Upper lobe of left lung (tissue), 6 donors: ENCODE measurements around the gene KIF6. TPM values are rescaled to one million over a fixed set of nuclear protein-coding genes. Genes with fewer than 3 reads are reported as not detected.

ENCODE experiments used
- ATAC-seq, 2 donors: fragments of 200-7000 bp; cut with Tn5 transposase; one replicate each; pipeline ENCODE4 v1.9.1; 2022; ENCODE audit warnings: mild to moderate bottlenecking in 2 of 2, moderate library complexity in 2 of 2; ENCODE audit not compliant: low FRiP score in 2 of 2
- DNase-seq, 2 donors: peaks; one replicate each; pipeline ENCODE4 v3.0.0-alpha.2; 2019 to 2020
- H3K27ac ChIP-seq, 4 donors: fragments of 200-600 bp; sonication (generic); one replicate each; pipeline ENCODE4 v1.5.1; 2016 to 2019
- H3K27me3 ChIP-seq, 4 donors: fragments of 200-600 bp; sonication (generic); one replicate each; pipeline ENCODE4 v1.5.1; 2017 to 2019
- H3K36me3 ChIP-seq, 4 donors: fragments of 200-600 bp; sonication (generic); one replicate each; pipeline ENCODE4 v1.5.1; 2016 to 2019
- H3K4me1 ChIP-seq, 4 donors: fragments of 200-600 bp; sonication (generic); one replicate each; pipeline ENCODE4 v1.5.1; 2018 to 2019
- H3K4me3 ChIP-seq, 4 donors: fragments of 200-600 bp; sonication (generic); one replicate each; pipeline ENCODE4 v1.5.1; 2017 to 2019; ENCODE audit warnings: mild to moderate bottlenecking in 2 of 4, moderate library complexity in 1 of 4
- H3K9me3 ChIP-seq, 4 donors: fragments of 200-600 bp; sonication (generic); one replicate each; pipeline ENCODE4 v1.5.1; 2018 to 2019
- EP300 ChIP-seq, 4 donors: sonication (generic); formaldehyde crosslinking; IDR thresholded peaks; one replicate each; pipeline ENCODE4 v1.5.1; 2017; ENCODE audit warnings: antibody characterized with exemption in 4 of 4, control low read depth in 2 of 4
- POLR2A ChIP-seq, 4 donors: fragments of 450-650 bp; IDR thresholded peaks; one replicate each; pipeline ENCODE4 v1.5.1; 2016 to 2017; ENCODE audit warnings: antibody characterized with exemption in 4 of 4, mild to moderate bottlenecking in 2 of 4
- POLR2AphosphoS5 ChIP-seq, 2 donors: sonication (generic); formaldehyde crosslinking; IDR thresholded peaks; one replicate each; pipeline ENCODE4 v1.5.1; 2017; ENCODE audit warnings: antibody characterized with exemption in 2 of 2
- WGBS, 2 donors: methylation state at CpG; one replicate each; pipeline ENCODE4 v1.1.5; 2017 to 2018; 5-methylcytosine and 5-hydroxymethylcytosine counted together
- total RNA-seq, 6 donors: library from RNA; depleted of rRNA in 4 of 6; stranded (reverse); fragments of >200 nt in 4 of 6; gene quantifications; one replicate each; pipeline versions ENCODE4 v1.1.0 to v1.2.1, GENCODE V29; 2016 to 2021
- TF ChIP-seq, protein P1 (sequence below), 6 experiments: fragments of 450-650 bp in 4 of 6; fragments of 200-600 bp in 2 of 6; sonication (generic) in 2 of 6; IDR thresholded peaks; one replicate each; pipeline ENCODE4 v1.5.1; 2016 to 2019; ENCODE audit warnings: antibody characterized with exemption in 6 of 6
- donor health status: DM: no; HTN: no; CAD: no; lungs with moderate emphysema.
- donor health status: DM: no; HTN: yes; CAD: no; lungs with severe emphysema.

KIF6 gene
- total RNA-seq, 6 donors from 2014 or later: 0.55 to 7.9 (median 1.5) TPM

DNA sequence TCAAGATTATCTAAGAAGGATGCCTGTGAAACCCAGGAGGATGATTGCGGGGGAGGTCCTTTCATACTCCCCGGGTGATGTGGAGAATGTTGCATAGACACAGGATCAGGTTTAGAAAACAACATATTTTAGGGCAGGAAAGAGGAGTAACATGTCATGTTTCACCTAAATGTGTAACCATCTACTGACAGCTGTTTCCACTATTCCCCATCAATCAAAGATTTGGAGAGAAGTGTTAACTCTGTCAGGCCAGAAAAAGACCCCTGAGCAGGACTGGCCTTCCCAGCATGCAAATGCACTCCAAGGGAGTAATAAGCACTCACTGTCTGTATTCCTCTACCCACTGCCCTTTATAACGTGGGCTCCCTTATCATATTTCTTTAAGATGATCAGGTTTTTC is 254.7 kb downstream of the KIF6 start:
- no peaks in the 10 kb centered on the region for H3K36me3 ChIP-seq

DNA sequence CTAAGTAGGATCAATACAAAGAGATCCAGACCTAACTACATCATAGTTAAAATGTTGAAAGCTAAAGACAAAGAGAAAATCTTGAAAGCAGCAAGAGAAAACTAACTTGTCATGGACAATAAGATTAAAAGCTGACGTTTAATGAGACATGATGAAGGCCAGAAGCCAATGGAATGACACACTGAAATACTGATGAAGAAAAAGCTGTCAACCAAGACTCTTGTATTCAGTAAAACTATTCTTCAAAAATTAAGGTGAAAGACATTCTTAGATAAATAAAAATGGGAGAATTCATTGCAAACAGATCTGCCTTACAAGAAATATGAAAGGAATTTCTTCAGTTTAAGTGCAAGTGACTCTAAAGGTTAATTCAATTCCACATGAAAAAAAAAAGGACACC is 256.8 kb downstream of the KIF6 start:
- Histone ChIP-seq H3K4me3 (no peak overlapping the region), H3K27me3 (no peaks in the 10 kb centered on the region), H3K9me3 (peaks cover 0 to 4% (median 0%) of the 10 kb centered on the region in 4 donors), H3K27ac (no peak overlapping the region), H3K4me1 (no peaks in the 10 kb centered on the region), H3K36me3 (no peaks in the 10 kb centered on the region)
- TF ChIP-seq EP300 (IDR thresholded peaks at IDR 0.05): no peak
- TF ChIP-seq POLR2A (IDR thresholded peaks at IDR 0.05): no peak
- TF ChIP-seq POLR2AphosphoS5 (IDR thresholded peaks at IDR 0.05): no peak
- TF ChIP-seq, protein P1, sequence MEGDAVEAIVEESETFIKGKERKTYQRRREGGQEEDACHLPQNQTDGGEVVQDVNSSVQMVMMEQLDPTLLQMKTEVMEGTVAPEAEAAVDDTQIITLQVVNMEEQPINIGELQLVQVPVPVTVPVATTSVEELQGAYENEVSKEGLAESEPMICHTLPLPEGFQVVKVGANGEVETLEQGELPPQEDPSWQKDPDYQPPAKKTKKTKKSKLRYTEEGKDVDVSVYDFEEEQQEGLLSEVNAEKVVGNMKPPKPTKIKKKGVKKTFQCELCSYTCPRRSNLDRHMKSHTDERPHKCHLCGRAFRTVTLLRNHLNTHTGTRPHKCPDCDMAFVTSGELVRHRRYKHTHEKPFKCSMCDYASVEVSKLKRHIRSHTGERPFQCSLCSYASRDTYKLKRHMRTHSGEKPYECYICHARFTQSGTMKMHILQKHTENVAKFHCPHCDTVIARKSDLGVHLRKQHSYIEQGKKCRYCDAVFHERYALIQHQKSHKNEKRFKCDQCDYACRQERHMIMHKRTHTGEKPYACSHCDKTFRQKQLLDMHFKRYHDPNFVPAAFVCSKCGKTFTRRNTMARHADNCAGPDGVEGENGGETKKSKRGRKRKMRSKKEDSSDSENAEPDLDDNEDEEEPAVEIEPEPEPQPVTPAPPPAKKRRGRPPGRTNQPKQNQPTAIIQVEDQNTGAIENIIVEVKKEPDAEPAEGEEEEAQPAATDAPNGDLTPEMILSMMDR (IDR thresholded peaks at IDR 0.05): no peak
- DNase-seq (no peak), ATAC-seq (no peak)
- WGBS, 2 donors: 84 to 89% methylated on average over 1 of the region's 1 CpG

More for the DNA sequence above, 254.7 kb downstream of the KIF6 start:
- 72 to 81% methylated on average over 3 of the region's 3 CpGs for WGBS, 2 donors
- Histone ChIP-seq H3K4me3 (no peak overlapping the region), H3K27me3 (no peaks in the 10 kb centered on the region), H3K27ac (no peak overlapping the region), H3K4me1 (no peaks in the 10 kb centered on the region), H3K9me3 (peaks cover 0 to 4% (median 0%) of the 10 kb centered on the region in 4 donors)
- TF ChIP-seq EP300 (IDR thresholded peaks at IDR 0.05) (no peak), POLR2AphosphoS5 (IDR thresholded peaks at IDR 0.05) (no peak), POLR2A (IDR thresholded peaks at IDR 0.05) (no peak)
- TF ChIP-seq, protein P1 (IDR thresholded peaks at IDR 0.05): no peak
- no peak for DNase-seq
- ATAC-seq: no peak

DNA sequence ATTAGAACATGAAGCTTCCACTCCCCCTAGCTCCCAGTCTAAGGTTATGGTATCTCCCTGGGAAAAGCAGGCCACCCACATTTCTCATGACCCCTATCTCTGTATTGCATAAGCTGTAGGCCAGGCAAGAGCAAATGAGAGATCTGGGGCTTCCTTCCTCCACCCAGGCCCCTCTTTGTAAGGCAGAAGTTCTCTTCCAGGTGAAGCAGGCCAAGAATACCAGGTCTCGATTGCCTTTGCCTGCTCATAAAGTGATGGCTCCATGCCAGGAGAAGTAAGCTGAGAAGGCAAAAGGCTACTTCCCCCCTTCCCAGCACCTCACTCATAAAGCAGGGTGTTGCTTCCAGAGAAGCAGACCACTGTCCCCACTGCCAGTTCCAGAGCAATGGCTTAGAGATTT is 258.6 kb downstream of the KIF6 start:
- TF ChIP-seq EP300 (IDR thresholded peaks at IDR 0.05): no peak
- TF ChIP-seq POLR2AphosphoS5 (IDR thresholded peaks at IDR 0.05): no peak
- TF ChIP-seq, protein P1 (IDR thresholded peaks at IDR 0.05): no peak
- TF ChIP-seq POLR2A (IDR thresholded peaks at IDR 0.05): no peak
- no peaks in the 10 kb centered on the region for H3K4me1 ChIP-seq
- H3K27me3 ChIP-seq: no peaks in the 10 kb centered on the region
- H3K9me3 ChIP-seq: peaks cover 0 to 4% (median 0%) of the 10 kb centered on the region in 4 donors
- WGBS, 2 donors: 77% methylated on average over 1 of the region's 1 CpG; no CpG with 5 or more reads in 1 of the 2 donors
- no peaks in the 10 kb centered on the region for H3K36me3 ChIP-seq
- no peak for DNase-seq
- no peak for ATAC-seq
- no peak overlapping the region for H3K27ac ChIP-seq
- no peak overlapping the region for H3K4me3 ChIP-seq

DNA sequence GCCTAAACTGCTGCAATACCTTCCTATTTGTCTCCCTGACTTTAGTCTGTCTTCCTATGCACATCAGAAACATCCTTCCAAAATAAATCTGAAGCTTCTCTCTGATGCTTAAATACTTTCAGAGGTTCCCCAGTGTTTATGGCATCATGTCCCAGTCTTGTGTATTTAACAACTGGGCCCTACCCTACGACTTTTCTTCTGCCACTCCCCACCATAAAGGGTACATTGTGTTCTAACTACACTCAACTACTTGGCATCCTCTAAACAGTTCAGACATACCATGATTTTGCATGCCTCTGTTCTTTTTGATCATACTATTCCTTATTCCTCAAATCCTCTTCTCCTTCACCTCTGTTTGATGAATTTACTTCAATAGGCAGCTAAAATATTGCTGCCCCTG is 259.7 kb downstream of the KIF6 start:
- no peaks in the 10 kb centered on the region for H3K4me1 ChIP-seq
- no peak overlapping the region for H3K4me3 ChIP-seq
- H3K36me3 ChIP-seq: no peaks in the 10 kb centered on the region
- DNase-seq (no peak), ATAC-seq (no peak)
- no peak overlapping the region for H3K27ac ChIP-seq
- H3K9me3 ChIP-seq: peaks cover 0 to 4% (median 0%) of the 10 kb centered on the region in 4 donors
- TF ChIP-seq POLR2AphosphoS5 (IDR thresholded peaks at IDR 0.05) (no peak), POLR2A (IDR thresholded peaks at IDR 0.05) (no peak), EP300 (IDR thresholded peaks at IDR 0.05) (no peak)
- TF ChIP-seq, protein P1 (IDR thresholded peaks at IDR 0.05): no peak
- WGBS, 2 donors: 67 to 77% methylated on average over 1 of the region's 1 CpG
- no peaks in the 10 kb centered on the region for H3K27me3 ChIP-seq

DNA sequence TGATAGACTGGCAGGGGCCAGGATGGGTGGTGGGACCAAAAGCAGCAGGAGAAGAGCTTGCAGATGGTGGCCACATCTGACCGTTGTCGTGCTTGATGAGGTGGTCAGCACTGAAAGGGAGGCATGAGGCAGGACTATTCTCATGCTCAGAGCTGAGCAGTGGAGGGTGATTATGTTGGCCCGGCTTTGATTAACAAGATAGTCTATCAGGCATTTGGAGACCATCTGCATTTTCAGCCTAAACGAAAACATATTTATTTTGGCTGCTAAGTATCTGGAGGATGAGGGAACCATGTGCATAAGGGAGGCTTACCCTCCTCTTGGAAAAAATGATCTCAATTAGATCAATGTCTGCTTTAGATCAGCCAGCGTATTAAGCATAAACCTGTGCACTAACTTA is 261.1 kb downstream of the KIF6 start:
- Histone ChIP-seq H3K4me3 (no peak overlapping the region), H3K27me3 (no peaks in the 10 kb centered on the region), H3K9me3 (peaks cover 0 to 4% (median 0%) of the 10 kb centered on the region in 4 donors), H3K4me1 (no peaks in the 10 kb centered on the region), H3K36me3 (no peaks in the 10 kb centered on the region), H3K27ac (no peak overlapping the region)
- no peak for DNase-seq
- TF ChIP-seq POLR2AphosphoS5 (IDR thresholded peaks at IDR 0.05): no peak
- TF ChIP-seq, protein P1 (IDR thresholded peaks at IDR 0.05): no peak
- TF ChIP-seq POLR2A (IDR thresholded peaks at IDR 0.05): no peak
- no peak for TF ChIP-seq EP300 (IDR thresholded peaks at IDR 0.05)
- ATAC-seq: no peak
- WGBS, 2 donors: 87 to 91% methylated on average over 5 of the region's 5 CpGs
